ENCODE data around the gene CATSPERZ. TPM values are rescaled to one million over a fixed set of nuclear protein-coding genes. Genes with fewer than 3 reads are reported as not detected.

The CATSPERZ gene
- total and polyA plus RNA-seq, 3 donors from 2014 or later: 278 to 1,116 (median 484) TPM

- WGBS, 2 donors: 56 to 57% methylated on average over 16 to 20 of the region's 20 CpGs
- H3K4me3 ChIP-seq: no peak overlapping the region
These were observed 31.6 kb downstream of the CATSPERZ start for GRCh38 chr11:64331569-64332371.

GRCh38 chr11:64333556-64333955, 33.4 kb downstream of the CATSPERZ start:
- Histone ChIP-seq H3K36me3 (ENCODE audit: low read depth, missing control alignments) (no peaks in the 10 kb centered on the region), H3K4me3 (no peak overlapping the region), H3K4me1 (peaks cover 17% of the 10 kb centered on the region), H3K27ac (no peak overlapping the region), H3K9me3 (no peaks in the 10 kb centered on the region), H3K27me3 (no peaks in the 10 kb centered on the region)
- intact Hi-C loops (cut with DNase I; ENCODE audit: low total_unique reads): no loop called here
- DNase-seq: no peak
- WGBS, 2 donors: 89 to 93% methylated on average over 8 of the region's 8 CpGs
- TF ChIP-seq POLR2A (IDR thresholded peaks at IDR 0.05): no peak
- TF ChIP-seq, protein P1, sequence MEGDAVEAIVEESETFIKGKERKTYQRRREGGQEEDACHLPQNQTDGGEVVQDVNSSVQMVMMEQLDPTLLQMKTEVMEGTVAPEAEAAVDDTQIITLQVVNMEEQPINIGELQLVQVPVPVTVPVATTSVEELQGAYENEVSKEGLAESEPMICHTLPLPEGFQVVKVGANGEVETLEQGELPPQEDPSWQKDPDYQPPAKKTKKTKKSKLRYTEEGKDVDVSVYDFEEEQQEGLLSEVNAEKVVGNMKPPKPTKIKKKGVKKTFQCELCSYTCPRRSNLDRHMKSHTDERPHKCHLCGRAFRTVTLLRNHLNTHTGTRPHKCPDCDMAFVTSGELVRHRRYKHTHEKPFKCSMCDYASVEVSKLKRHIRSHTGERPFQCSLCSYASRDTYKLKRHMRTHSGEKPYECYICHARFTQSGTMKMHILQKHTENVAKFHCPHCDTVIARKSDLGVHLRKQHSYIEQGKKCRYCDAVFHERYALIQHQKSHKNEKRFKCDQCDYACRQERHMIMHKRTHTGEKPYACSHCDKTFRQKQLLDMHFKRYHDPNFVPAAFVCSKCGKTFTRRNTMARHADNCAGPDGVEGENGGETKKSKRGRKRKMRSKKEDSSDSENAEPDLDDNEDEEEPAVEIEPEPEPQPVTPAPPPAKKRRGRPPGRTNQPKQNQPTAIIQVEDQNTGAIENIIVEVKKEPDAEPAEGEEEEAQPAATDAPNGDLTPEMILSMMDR (IDR thresholded peaks at IDR 0.05): no peak

More at GRCh38 chr11:64331569-64332371, 31.6 kb downstream of the CATSPERZ start:
- no peak overlapping the region for H3K27ac ChIP-seq
- H3K36me3 ChIP-seq (ENCODE audit: low read depth, missing control alignments): no peaks in the 10 kb centered on the region
- TF ChIP-seq, protein P1 (IDR thresholded peaks at IDR 0.05): peak in 1 of 3 experiments; percentile 8
- no peak for TF ChIP-seq POLR2A (IDR thresholded peaks at IDR 0.05)
- no peaks in the 10 kb centered on the region for H3K27me3 ChIP-seq
- intact Hi-C loops (cut with DNase I; ENCODE audit: low total_unique reads): no loop called here
- DNase-seq: peak; percentile 86
- no peaks in the 10 kb centered on the region for H3K9me3 ChIP-seq
- peaks cover 17% of the 10 kb centered on the region for H3K4me1 ChIP-seq

DNA sequence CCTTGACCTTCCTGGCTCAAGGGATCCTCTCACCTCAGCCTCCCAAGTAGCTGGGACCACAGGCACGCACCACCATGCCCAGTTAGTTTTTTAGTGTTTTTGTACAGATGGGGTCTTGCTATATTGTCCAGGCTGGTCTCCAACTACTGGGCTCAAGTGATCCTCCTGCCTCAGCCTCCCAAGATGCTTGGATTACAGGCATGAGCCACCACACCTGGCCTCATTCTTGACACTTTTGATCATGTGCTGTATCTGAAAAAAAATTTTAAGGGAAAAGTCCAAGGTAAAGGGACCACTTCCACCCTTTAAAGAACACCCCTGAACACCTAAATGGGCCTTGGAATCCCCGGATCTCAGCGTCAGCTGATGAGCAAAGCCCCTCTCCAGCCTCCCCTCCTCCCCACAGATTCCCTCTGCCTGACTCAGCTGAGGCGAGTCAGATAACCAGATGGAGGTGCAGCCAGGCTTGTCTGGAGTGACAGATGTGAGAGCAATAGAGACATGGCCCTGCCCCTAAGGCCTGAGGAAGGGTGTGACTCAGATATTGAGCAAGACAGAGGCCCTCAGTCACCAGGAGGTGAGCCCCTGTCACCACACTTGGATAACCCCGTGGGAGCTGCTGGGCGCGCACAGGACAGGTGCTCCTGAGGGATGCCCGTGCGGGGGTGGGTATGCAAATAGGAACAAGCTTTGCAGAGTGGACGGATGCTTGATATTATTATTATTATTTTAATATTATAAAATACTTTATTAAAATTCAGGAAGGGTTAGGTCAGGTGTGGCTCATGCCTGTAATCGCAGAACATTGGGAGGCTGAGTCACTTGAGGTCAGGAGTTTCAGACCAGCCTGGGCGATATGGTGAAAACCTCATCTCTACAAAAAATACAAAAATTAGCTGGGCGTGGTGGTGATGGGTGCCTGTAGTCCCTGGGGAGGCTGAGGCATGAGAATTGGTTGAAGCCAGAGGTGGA, 34.9 kb downstream of the CATSPERZ start:
- H3K4me3 ChIP-seq: no peak overlapping the region
- WGBS, 2 donors: 73 to 81% methylated on average over 12 to 13 of the region's 13 CpGs
- intact Hi-C loops (cut with DNase I; ENCODE audit: low total_unique reads): no loop called here
- no peaks in the 10 kb centered on the region for H3K9me3 ChIP-seq
- H3K27me3 ChIP-seq: no peaks in the 10 kb centered on the region
- no peaks in the 10 kb centered on the region for H3K36me3 ChIP-seq (ENCODE audit: low read depth, missing control alignments)
- H3K4me1 ChIP-seq: peaks cover 5% of the 10 kb centered on the region
- DNase-seq: no peak
- TF ChIP-seq, protein P1 (IDR thresholded peaks at IDR 0.05): no peak
- no peak for TF ChIP-seq POLR2A (IDR thresholded peaks at IDR 0.05)
- H3K27ac ChIP-seq: no peak overlapping the region

DNA sequence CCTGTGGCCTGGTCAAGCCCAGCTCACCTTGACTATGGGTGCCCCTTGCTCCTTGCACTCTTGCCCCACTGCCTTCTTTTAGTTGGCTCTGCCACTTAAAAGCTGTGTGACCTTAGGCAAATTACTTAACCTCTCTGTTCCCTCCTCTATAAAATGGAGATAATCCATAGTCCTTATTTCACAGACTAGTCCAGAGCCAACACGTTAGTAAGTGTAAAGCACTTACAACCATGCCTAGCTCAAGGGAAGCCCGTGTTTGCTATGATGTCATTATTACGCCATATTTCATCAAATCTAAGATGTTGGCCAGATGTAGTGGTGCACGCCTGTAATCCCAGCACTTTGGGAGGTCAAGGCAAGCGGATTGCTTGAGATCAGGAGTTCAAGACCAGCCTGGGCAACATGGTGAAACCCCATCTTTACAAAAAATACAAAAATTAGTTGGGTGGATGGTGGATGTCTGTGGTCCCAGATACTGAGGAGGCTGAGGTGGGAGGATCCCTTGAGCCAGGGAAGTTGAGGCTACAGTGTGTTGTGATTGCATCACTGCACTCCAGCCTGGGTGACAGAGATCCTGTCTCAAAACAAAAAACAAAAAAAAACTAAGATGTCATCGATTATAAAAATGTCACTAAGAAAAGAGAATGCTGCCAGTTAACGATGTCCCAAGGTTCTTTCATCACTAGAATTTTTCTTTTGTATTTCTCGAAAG, 37.5 kb downstream of the CATSPERZ start:
- WGBS, 2 donors: 79 to 84% methylated on average over 8 of the region's 8 CpGs
- Histone ChIP-seq H3K36me3 (ENCODE audit: low read depth, missing control alignments) (no peaks in the 10 kb centered on the region), H3K9me3 (no peaks in the 10 kb centered on the region), H3K27ac (no peak overlapping the region), H3K27me3 (no peaks in the 10 kb centered on the region), H3K4me1 (peaks cover 10% of the 10 kb centered on the region), H3K4me3 (no peak overlapping the region)
- TF ChIP-seq POLR2A (IDR thresholded peaks at IDR 0.05): no peak
- TF ChIP-seq, protein P1 (IDR thresholded peaks at IDR 0.05): no peak
- no peak for DNase-seq
- intact Hi-C loops (cut with DNase I; ENCODE audit: low total_unique reads): no loop called here

Data from testis (tissue), 3 donors.